T-helper 1 cell (primary cell): Measurements from ENCODE around the gene FBN1.

Source experiments
- DNase-seq, 5 donors: peaks; one replicate each; pipeline ENCODE4 v3.0.0-alpha.2; 2012 to 2020

The FBN1 gene

GRCh38 chr15:48388910-48389309, 256.6 kb downstream of the FBN1 start:
- no peak for DNase-seq

GRCh38 chr15:48388016-48388851, 257.3 kb downstream of the FBN1 start:
- no peak for DNase-seq

GRCh38 chr15:48385031-48385830, 260.3 kb downstream of the FBN1 start:
- DNase-seq = no peak

DNA sequence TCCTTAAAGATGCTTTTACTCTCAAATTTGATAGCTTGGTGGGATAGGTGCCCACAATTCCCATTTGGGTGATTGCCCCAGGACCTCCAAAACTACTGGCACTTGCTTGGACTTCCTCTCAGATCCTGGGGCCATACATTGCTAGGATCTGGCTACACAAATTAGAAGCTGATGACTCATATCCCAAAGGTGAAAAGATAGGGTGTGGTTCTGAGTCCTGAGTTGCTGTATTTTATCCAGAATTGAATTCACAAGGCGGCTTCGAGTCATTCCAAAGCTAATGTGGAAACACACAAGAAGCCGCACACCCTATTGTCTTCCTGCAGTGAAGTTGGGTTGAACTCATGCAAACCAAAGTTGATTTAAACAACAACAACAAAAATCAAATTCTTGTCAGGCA, 260.9 kb downstream of the FBN1 start:
- DNase-seq = no peak

GRCh38 chr15:48383031-48383430, 262.5 kb downstream of the FBN1 start:
- DNase-seq = no peak

DNA sequence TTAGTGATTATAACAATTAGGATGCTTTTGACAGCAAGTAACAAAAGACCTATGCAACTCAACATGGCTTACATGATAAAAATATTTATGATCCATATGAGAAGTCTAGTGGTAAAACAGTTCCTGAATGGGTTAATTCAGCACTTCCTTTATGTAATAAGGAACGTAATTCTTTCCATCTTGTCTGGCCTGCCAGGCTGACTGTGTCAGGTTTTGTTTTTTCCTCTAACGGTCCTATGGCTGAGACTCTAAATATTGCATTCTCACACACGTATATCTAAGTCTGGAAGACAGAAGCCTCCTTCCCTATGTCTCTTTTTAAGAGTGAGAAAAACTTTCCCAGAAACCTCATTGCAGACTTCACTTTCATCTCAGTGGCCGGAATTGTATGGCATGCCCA, 263.6 kb downstream of the FBN1 start:
- no peak for DNase-seq

GRCh38 chr15:48380198-48380597, 265.3 kb downstream of the FBN1 start:
- no peak for DNase-seq

GRCh38 chr15:48375767-48376166, 269.7 kb downstream of the FBN1 start:
- DNase-seq = no peak

GRCh38 chr15:48374472-48374871, 271.0 kb downstream of the FBN1 start:
- DNase-seq = no peak

GRCh38 chr15:48373821-48374451, 271.6 kb downstream of the FBN1 start:
- DNase-seq = no peak

DNA sequence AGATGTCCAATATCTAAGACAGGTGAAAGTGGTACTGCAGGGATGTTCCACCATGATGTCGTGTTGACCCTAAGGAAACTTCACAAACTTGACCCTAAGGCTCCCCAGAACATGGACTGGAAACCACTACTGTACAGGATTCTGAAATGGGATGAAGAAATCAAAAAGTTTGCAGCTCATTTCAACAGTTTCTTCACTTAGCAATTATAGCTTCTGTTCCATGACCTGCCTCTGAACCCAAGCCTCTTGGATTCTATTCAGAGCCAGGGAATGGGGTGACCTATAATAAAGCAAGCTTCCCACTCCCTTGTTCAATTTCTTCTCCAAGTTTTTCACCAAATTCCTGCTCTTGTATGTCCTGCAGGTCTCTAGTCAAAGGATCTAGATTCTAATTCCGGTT, 273.5 kb downstream of the FBN1 start:
- no peak for DNase-seq

GRCh38 chr15:48371550-48371949, 274.0 kb downstream of the FBN1 start:
- no peak for DNase-seq

- no peak for DNase-seq
Measured at GRCh38 chr15:48370460-48370859, 275.0 kb downstream of the FBN1 start.

DNA sequence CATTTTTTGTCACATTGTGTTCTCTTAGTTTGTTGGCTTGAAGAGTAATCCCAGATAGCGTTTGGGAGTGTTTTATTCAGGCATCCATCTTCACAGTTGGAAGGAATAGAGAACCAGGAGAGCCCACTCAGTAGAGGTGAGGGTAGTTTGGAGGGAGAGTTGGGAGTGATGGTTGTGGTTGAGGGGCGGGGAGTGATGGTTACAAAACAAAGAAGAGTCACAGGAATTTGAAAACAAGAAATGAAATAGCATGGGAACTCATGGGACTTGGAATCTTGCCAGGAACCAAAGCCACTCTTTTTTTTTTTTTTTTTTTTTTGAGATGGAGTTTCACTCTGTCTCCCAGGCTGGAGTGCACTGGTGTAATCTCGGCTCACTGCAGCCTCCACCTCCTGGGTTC, 278.0 kb downstream of the FBN1 start:
- DNase-seq = no peak

- no peak for DNase-seq
Measured at GRCh38 chr15:48366584-48367312, 278.8 kb downstream of the FBN1 start.

- DNase-seq = no peak
Measured at GRCh38 chr15:48365575-48365974, 279.9 kb downstream of the FBN1 start.

DNA sequence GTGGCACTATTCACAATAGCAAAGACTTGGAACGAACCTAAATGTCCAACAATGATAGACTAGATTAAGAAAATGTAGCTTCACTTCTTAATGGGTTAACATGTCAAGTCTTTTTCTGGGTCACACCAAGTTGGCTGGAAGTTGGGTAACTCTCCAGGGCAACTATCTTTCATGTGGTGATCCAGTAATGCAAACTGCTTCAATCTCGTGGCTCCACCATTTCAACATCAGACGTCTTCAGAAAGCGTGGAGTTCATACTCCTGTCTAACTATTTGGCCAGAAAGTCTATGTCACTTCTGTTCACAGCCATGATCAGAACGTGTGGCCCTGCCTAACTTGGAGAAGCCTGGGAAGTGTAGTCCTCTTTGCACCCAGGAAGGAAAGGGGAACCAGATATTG, 282.0 kb downstream of the FBN1 start:
- no peak for DNase-seq

DNA sequence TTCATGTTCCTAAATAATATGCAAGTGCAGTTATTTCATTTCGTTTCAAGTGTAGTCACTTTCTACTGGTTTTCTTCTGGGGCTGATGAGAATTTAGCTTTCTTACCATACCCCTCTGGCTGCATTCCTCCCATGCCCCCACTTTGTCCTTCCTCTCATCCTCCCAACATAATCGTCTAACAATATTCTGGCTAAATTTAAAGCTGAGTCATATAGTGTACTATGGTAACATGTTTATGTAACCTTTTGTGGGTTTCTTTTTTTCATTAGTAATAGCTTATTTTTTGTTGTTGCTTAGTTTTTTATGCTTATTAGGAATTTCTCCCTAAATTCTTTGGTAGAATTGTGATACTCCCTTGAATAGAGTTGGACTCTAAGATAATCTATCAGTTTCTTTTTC, 283.8 kb downstream of the FBN1 start:
- DNase-seq = no peak

- no peak for DNase-seq
Measured at GRCh38 chr15:48360841-48361240, 284.7 kb downstream of the FBN1 start.
